ENCODE data around the gene SCYGR6.

DNA sequence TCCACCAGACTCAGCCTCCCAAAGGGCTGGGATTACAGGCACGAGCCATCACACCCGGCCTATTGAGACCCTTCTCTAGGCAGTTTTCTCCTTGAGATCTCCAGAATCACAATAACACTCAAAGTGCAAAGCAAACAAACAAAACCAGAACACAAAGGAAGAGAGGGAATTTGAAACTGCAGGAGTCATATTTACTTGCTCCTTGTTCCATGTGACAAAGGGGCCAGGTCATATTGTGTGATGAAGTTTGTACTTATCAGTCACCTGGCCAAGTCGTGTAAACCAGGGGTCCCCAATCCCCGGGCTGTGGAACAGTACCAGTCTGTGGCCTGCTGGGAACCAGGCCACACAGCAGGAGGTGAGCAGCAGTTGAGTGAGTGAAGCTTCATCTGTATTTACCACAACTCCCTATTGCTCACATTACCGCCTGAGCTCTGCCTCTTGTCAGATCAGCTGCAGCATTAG is 47.7 kb upstream of the SCYGR6 start:
- TF ChIP-seq POLR2A (IDR thresholded peaks at IDR 0.05) = no peak
- no peak for TF ChIP-seq CTCF (IDR thresholded peaks at IDR 0.05)

Measured in esophagus squamous epithelium (tissue), 4 donors.